ENCODE results near the gene GP5.

GRCh38 chr3:194381460-194381875 lies 17.6 kb downstream of the GP5 start:
- no peak for TF ChIP-seq REST (IDR thresholded peaks at IDR 0.05)
- no peak for TF ChIP-seq BHLHE40 (IDR thresholded peaks at IDR 0.05; ENCODE audit: low read depth, low read length)
- no peak for TF ChIP-seq CTCF (IDR thresholded peaks at IDR 0.05)
- no peak for TF ChIP-seq RAD21 (conservative IDR thresholded peaks at IDR 0.05 in 1 of 2, IDR thresholded peaks at IDR 0.05 in 1 of 2)
- no peak for TF ChIP-seq ZFP36 (IDR thresholded peaks at IDR 0.05; ENCODE audit: borderline replicate concordance, partially characterized antibody)
- no peak for TF ChIP-seq POLR2A (IDR thresholded peaks at IDR 0.05; ENCODE audit: low read length)

Data from A549 (cell line).